Measurements from ENCODE around the gene AP1AR.

The AP1AR gene

GRCh38 chr4:112219826-112220366, 11.7 kb upstream of the AP1AR start:
- no peak overlapping the region for H3K4me3 ChIP-seq
- H3K27ac ChIP-seq = no peak overlapping the region

- Histone ChIP-seq H3K27ac (no peak overlapping the region), H3K4me3 (no peak overlapping the region)
Observed at GRCh38 chr4:112222219-112222955, 9.2 kb upstream of the AP1AR start.

GRCh38 chr4:112225157-112225556, 6.4 kb upstream of the AP1AR start:
- no peak overlapping the region for H3K4me3 ChIP-seq

GRCh38 chr4:112230879-112231778, 458 bp upstream of the AP1AR start:
- peak overlapping the region; percentile 57 to 98 (median 93) for H3K27ac ChIP-seq
- H3K4me3 ChIP-seq = peak overlapping the region; percentile 66 to 98 (median 92)

More at GRCh38 chr4:112225157-112225556, 6.4 kb upstream of the AP1AR start:
- H3K27ac ChIP-seq = no peak overlapping the region

GRCh38 chr4:112234952-112235609, 3.5 kb downstream of the AP1AR start:
- Histone ChIP-seq H3K4me3 (no peak overlapping the region), H3K27ac (no peak overlapping the region)

GRCh38 chr4:112236040-112236439, 4.5 kb downstream of the AP1AR start:
- Histone ChIP-seq H3K4me3 (no peak overlapping the region), H3K27ac (no peak overlapping the region)

GRCh38 chr4:112238833-112239232, 7.2 kb downstream of the AP1AR start:
- no peak overlapping the region for H3K4me3 ChIP-seq
- H3K27ac ChIP-seq = no peak overlapping the region

GRCh38 chr4:112245383-112245782, 13.8 kb downstream of the AP1AR start:
- Histone ChIP-seq H3K4me3 (no peak overlapping the region), H3K27ac (no peak overlapping the region)

- H3K27ac ChIP-seq = no peak overlapping the region
- H3K4me3 ChIP-seq = no peak overlapping the region
Observed at GRCh38 chr4:112247021-112247420, 15.4 kb downstream of the AP1AR start.

- Histone ChIP-seq H3K4me3 (no peak overlapping the region), H3K27ac (no peak overlapping the region)
Observed at GRCh38 chr4:112251019-112251643, 19.5 kb downstream of the AP1AR start.

- no peak overlapping the region for H3K4me3 ChIP-seq
- H3K27ac ChIP-seq = no peak overlapping the region
Observed at GRCh38 chr4:112252234-112252633, 20.6 kb downstream of the AP1AR start.

- H3K4me3 ChIP-seq = no peak overlapping the region
Observed at GRCh38 chr4:112253382-112254000, 21.9 kb downstream of the AP1AR start.

GRCh38 chr4:112257098-112257497, 25.5 kb downstream of the AP1AR start:
- Histone ChIP-seq H3K27ac (no peak overlapping the region), H3K4me3 (no peak overlapping the region)

More at GRCh38 chr4:112253382-112254000, 21.9 kb downstream of the AP1AR start:
- H3K27ac ChIP-seq = no peak overlapping the region

GRCh38 chr4:112266823-112267222, 35.2 kb downstream of the AP1AR start:
- H3K27ac ChIP-seq = no peak overlapping the region
- H3K4me3 ChIP-seq = no peak overlapping the region

- Histone ChIP-seq H3K27ac (no peak overlapping the region), H3K4me3 (no peak overlapping the region)
Observed at GRCh38 chr4:112270051-112270450, 38.5 kb downstream of the AP1AR start.

GRCh38 chr4:112270640-112271421, 39.2 kb downstream of the AP1AR start:
- H3K27ac ChIP-seq = peak overlapping the region in 2 of 21 experiments; percentile 9 to 14
- no peak overlapping the region for H3K4me3 ChIP-seq

- no peak overlapping the region for H3K4me3 ChIP-seq
- no peak overlapping the region for H3K27ac ChIP-seq
Observed at GRCh38 chr4:112272292-112272691, 40.7 kb downstream of the AP1AR start.

GRCh38 chr4:112274959-112275358, 43.4 kb downstream of the AP1AR start:
- Histone ChIP-seq H3K27ac (no peak overlapping the region), H3K4me3 (no peak overlapping the region)
